Keratinocyte (primary cell): ENCODE data around the gene INPP5E. TPM values are rescaled to one million over a fixed set of nuclear protein-coding genes. Genes with fewer than 3 reads are reported as not detected.

Experiments
- DNase-seq: peaks from one replicate; pipeline ENCODE4 v3.0.0-alpha.2; 2011; ENCODE audit warnings: low read depth, missing footprints, low spot score
- FAIRE-seq: peaks from 2 replicates; lab custom pipeline; 2011; peaks lifted over from hg19 to GRCh38; lab: Jason Lieb, UNC
- H2AFZ ChIP-seq: 2 replicates; pipeline ENCODE4 v1.6.0; 2012; ENCODE audit warnings: low read length, control low read depth, inconsistent platforms; ENCODE audit not compliant: control insufficient read depth
- H3K27ac ChIP-seq: 2 replicates; pipeline ENCODE4 v1.5.1; 2011; ENCODE audit warnings: low read length; ENCODE audit not compliant: control insufficient read depth, insufficient read depth
- H3K27me3 ChIP-seq: 3 replicates; pipeline ENCODE4 v1.6.0; 2011; ENCODE audit warnings: low read length; ENCODE audit not compliant: control insufficient read depth, insufficient read depth; ENCODE audit errors: extremely low read depth
- H3K36me3 ChIP-seq, 2 experiments: 2 replicates in 1 of 2; 3 replicates in 1 of 2; pipeline ENCODE4 v1.5.1; 2011; ENCODE audit warnings: low read length in 2 of 2, mild to moderate bottlenecking in 1 of 2; ENCODE audit not compliant: control insufficient read depth in 2 of 2, insufficient read depth in 2 of 2; ENCODE audit errors: extremely low read depth in 1 of 2
- H3K4me1 ChIP-seq: 3 replicates; pipeline ENCODE4 v1.5.1; 2011; ENCODE audit warnings: low read length; ENCODE audit not compliant: control insufficient read depth, insufficient read depth; ENCODE audit errors: extremely low read depth
- H3K4me2 ChIP-seq: 3 replicates; pipeline ENCODE4 v1.6.0; 2011; ENCODE audit warnings: low read depth, low read length; ENCODE audit not compliant: control insufficient read depth, insufficient read depth; ENCODE audit errors: extremely low read depth
- H3K4me3 ChIP-seq, 3 experiments: fragments of 200-600 bp in 1 of 3; sonication (generic) in 1 of 3; 2 replicates in 2 of 3; 3 replicates in 1 of 3; pipeline ENCODE4 v1.5.1; 2011 to 2016; ENCODE audit warnings: low read length in 3 of 3, mild to moderate bottlenecking in 3 of 3, control low read depth in 2 of 3, inconsistent platforms in 1 of 3, low read depth in 1 of 3, mixed read lengths in 1 of 3, mixed run types in 1 of 3, moderate library complexity in 1 of 3; ENCODE audit not compliant: control insufficient read depth in 2 of 3, insufficient read depth in 2 of 3; ENCODE audit errors: extremely low read depth in 1 of 3
- H3K79me2 ChIP-seq: 2 replicates; pipeline ENCODE4 v1.6.0; 2012; ENCODE audit warnings: low read length; ENCODE audit not compliant: control insufficient read depth, insufficient read depth
- H3K9ac ChIP-seq: 3 replicates; pipeline ENCODE4 v1.6.0; 2011; ENCODE audit warnings: low read length; ENCODE audit not compliant: control insufficient read depth, insufficient read depth; ENCODE audit errors: extremely low read depth
- H3K9me1 ChIP-seq: 3 replicates; pipeline ENCODE4 v1.6.0; 2011; ENCODE audit warnings: low read length; ENCODE audit not compliant: control insufficient read depth, insufficient read depth; ENCODE audit errors: extremely low read depth
- H3K9me3 ChIP-seq: 2 replicates; pipeline ENCODE4 v1.5.1; 2012; ENCODE audit warnings: low read depth, low read length; ENCODE audit not compliant: control insufficient read depth
- H4K20me1 ChIP-seq: 3 replicates; pipeline ENCODE4 v1.6.0; 2011; ENCODE audit warnings: low read length; ENCODE audit not compliant: control insufficient read depth, insufficient read depth; ENCODE audit errors: extremely low read depth
- EZH2 ChIP-seq: IDR thresholded peaks from one replicate; pipeline ENCODE4 v1.6.1; 2012; ENCODE audit warnings: inconsistent platforms, mild to moderate bottlenecking, low read length, moderate library complexity
- dilution Hi-C: fragments of 300-500 bp; cut with MboI; formaldehyde crosslinking; loops from one replicate; pipeline ENCODE4 v1.7.0; 2020; ENCODE audit warnings: low sequenced_read_pairs; ENCODE audit not compliant: extremely low pct_ligation_motif_present
- polyA plus RNA-seq, 5 experiments: library from polyadenylated mRNA; depleted of rRNA in 3 of 5; stranded (reverse) in 3 of 5; stranded (forward) in 1 of 5; unstranded in 1 of 5; fragments of >200 nt; gene quantifications; 1 replicate in 1 of 5; 2 replicates in 3 of 5; 3 replicates in 1 of 5; pipeline versions ENCODE4 v1.2.1 to v1.2.3, GENCODE V29; 2011 to 2012; ENCODE audit warnings: missing spikeins in 2 of 5, low read depth in 1 of 5, low replicate concordance in 1 of 5
- TF ChIP-seq, protein P1 (sequence below), 3 experiments: IDR thresholded peaks in 1 of 3; conservative IDR thresholded peaks in 1 of 3; optimal IDR thresholded peaks in 1 of 3; 2 replicates in 2 of 3; 3 replicates in 1 of 3; pipeline versions ENCODE3 to v1.5.1; 2011; ENCODE audit warnings: low read length in 3 of 3, mild to moderate bottlenecking in 3 of 3, moderate library complexity in 2 of 3, control low read depth in 1 of 3, inconsistent platforms in 1 of 3; ENCODE audit not compliant: insufficient read depth in 2 of 3; ENCODE audit errors: extremely low read depth in 1 of 3

The INPP5E gene
- polyA plus RNA-seq, 1 donor (not counting 4 experiments of a cell fraction or from before 2014, with no cell fraction given): 4.4 TPM

DNA sequence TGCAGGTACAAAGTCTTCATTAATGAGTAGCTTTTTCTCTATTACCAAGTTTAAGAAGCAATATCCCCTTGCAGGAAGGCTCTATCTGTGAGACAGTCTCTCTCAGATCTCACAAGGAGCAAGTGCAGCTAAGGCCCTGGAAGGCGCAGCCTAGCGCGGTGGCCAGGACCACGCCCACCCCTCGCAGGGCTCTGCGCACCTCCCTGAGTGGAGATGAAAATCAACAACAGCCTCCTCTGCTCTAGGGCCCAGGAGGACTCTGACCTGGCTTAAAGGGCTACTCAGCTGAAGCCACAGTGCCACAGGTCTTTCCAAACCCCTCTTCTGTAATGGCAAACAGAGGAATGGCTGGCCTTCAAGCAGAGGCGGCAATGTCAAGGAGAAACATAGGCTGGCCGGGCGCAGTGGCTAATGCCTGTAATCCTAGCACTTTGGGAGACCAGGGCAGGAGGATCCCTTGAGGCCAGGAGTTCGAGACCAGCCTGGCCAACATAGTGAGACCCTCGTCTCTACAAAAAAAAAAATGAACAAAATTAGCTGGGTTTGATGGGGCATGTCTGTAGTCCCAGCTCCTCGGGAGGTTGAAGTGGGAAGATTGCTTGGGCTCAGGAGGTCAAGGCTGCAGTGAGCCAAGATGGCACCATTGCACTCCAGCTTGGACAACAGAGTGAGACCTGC lies 31.3 kb upstream of the INPP5E start:
- H3K27ac ChIP-seq: no peak overlapping the region
- H3K4me1 ChIP-seq: no peaks in the 10 kb centered on the region
- H3K36me3 ChIP-seq: peaks cover 59 to 74% of the 10 kb centered on the region in 2 experiments
- H2AFZ ChIP-seq: no peak overlapping the region
- FAIRE-seq (no peak), DNase-seq (no peak)
- H3K9me1 ChIP-seq: no peaks in the 10 kb centered on the region
- H4K20me1 ChIP-seq: peaks cover 28% of the 10 kb centered on the region
- H3K79me2 ChIP-seq: peaks cover 66% of the 10 kb centered on the region
- no peak overlapping the region for H3K9ac ChIP-seq
- no peak overlapping the region for H3K4me3 ChIP-seq
- no peak for TF ChIP-seq EZH2
- TF ChIP-seq, protein P1, sequence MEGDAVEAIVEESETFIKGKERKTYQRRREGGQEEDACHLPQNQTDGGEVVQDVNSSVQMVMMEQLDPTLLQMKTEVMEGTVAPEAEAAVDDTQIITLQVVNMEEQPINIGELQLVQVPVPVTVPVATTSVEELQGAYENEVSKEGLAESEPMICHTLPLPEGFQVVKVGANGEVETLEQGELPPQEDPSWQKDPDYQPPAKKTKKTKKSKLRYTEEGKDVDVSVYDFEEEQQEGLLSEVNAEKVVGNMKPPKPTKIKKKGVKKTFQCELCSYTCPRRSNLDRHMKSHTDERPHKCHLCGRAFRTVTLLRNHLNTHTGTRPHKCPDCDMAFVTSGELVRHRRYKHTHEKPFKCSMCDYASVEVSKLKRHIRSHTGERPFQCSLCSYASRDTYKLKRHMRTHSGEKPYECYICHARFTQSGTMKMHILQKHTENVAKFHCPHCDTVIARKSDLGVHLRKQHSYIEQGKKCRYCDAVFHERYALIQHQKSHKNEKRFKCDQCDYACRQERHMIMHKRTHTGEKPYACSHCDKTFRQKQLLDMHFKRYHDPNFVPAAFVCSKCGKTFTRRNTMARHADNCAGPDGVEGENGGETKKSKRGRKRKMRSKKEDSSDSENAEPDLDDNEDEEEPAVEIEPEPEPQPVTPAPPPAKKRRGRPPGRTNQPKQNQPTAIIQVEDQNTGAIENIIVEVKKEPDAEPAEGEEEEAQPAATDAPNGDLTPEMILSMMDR (optimal IDR thresholded peaks at IDR 0.05 in 1 of 3, IDR thresholded peaks at IDR 0.05 in 1 of 3, conservative IDR thresholded peaks at IDR 0.05 in 1 of 3; ENCODE audit: extremely low read depth in 1 of 3, insufficient read depth in 2 of 3, low read length in 3 of 3): no peak
- no peaks in the 10 kb centered on the region for H3K9me3 ChIP-seq
- no peak overlapping the region for H3K4me2 ChIP-seq
- no peaks in the 10 kb centered on the region for H3K27me3 ChIP-seq
- dilution Hi-C loops: no loop called here

DNA sequence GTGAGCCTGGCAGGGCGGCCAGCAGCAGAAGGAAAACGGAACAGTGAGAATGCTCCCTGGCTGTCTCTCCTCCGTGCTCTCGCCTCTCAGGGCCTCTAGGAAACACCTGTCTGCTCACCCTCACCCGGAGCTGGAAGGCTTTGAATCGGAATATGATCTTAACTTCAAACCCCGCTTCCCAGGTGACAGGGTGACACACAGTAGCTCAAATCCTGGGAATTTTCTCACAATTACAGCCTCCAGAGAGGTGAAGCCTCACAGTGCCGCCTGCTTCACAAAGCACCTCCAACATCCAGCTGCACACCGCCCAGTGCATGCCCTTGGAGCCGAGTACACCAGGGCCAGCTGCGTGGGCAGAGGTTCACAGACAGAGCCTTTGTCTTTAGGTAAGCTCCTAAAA lies 30.7 kb upstream of the INPP5E start:
- dilution Hi-C loops: no loop called here
- Histone ChIP-seq H3K27ac (no peak overlapping the region), H3K4me3 (no peak overlapping the region), H4K20me1 (peaks cover 28% of the 10 kb centered on the region), H3K27me3 (no peaks in the 10 kb centered on the region), H3K4me1 (no peaks in the 10 kb centered on the region), H3K9me1 (no peaks in the 10 kb centered on the region), H2AFZ (no peak overlapping the region), H3K4me2 (no peak overlapping the region), H3K79me2 (peaks cover 61% of the 10 kb centered on the region), H3K9me3 (no peaks in the 10 kb centered on the region), H3K36me3 (peaks cover 58 to 72% of the 10 kb centered on the region in 2 experiments), H3K9ac (no peak overlapping the region)
- DNase-seq (no peak), FAIRE-seq (no peak)
- TF ChIP-seq, protein P1 (optimal IDR thresholded peaks at IDR 0.05 in 1 of 3, IDR thresholded peaks at IDR 0.05 in 1 of 3, conservative IDR thresholded peaks at IDR 0.05 in 1 of 3; ENCODE audit: extremely low read depth in 1 of 3, insufficient read depth in 2 of 3, low read length in 3 of 3): no peak
- TF ChIP-seq EZH2: no peak
